ENCODE results near the gene HBZ. TPM values are rescaled to one million over a fixed set of nuclear protein-coding genes. Genes with fewer than 3 reads are reported as not detected.
A peak's percentile ranks its signal among the peaks of the same experiment; 100 is the strongest.

Gene HBZ
- total RNA-seq, 1 donor from 2014 or later = not detected

GRCh38 chr16:180101-180675 is 27.7 kb downstream of the HBZ start, which contains the start of gene HBQ1:
Gene HBQ1 (plus strand): TSS chr16:180459. CDS start chr16:180487, 28 bp downstream.
- H3K36me3 Mint-ChIP-seq (ENCODE audit: low read depth) = no peaks in the 10 kb centered on the region
- no peaks in the 10 kb centered on the region for H3K9me3 Mint-ChIP-seq
- intact Hi-C loops (cut with micrococcal nuclease) = no loop called here
- H3K4me1 Mint-ChIP-seq (ENCODE audit: low read depth) = no peaks in the 10 kb centered on the region
- peak within 1 kb of the TSS; percentile 33 for H3K4me3 Mint-ChIP-seq (ENCODE audit: low read depth)
- DNase-seq (ENCODE audit: low spot score) = no peak
- no peak within 1 kb of the TSS for H3K27ac Mint-ChIP-seq
- H3K27me3 Mint-ChIP-seq (ENCODE audit: low read depth) = peaks cover 32% of the 10 kb centered on the region

GRCh38 chr16:180681-181564 is 28.5 kb downstream of the HBZ start:
- Mint-ChIP-seq H3K4me1 (ENCODE audit: low read depth) (no peaks in the 10 kb centered on the region), H3K9me3 (no peaks in the 10 kb centered on the region), H3K4me3 (ENCODE audit: low read depth) (peak overlapping the region; percentile 33), H3K36me3 (ENCODE audit: low read depth) (peaks cover 5% of the 10 kb centered on the region), H3K27me3 (ENCODE audit: low read depth) (peaks cover 27% of the 10 kb centered on the region), H3K27ac (no peak overlapping the region)
- DNase-seq (ENCODE audit: low spot score) = peak; percentile 13
- intact Hi-C loops (cut with micrococcal nuclease) = loop anchor here (1.0 kb wide), 1 partner anchor 63 kb away; no protein-coding TSS in a partner anchor

- peak; percentile 81 for DNase-seq (ENCODE audit: low spot score)
- no peaks in the 10 kb centered on the region for H3K4me1 Mint-ChIP-seq (ENCODE audit: low read depth)
- no peak overlapping the region for H3K27ac Mint-ChIP-seq
- H3K27me3 Mint-ChIP-seq (ENCODE audit: low read depth) = peaks cover 27% of the 10 kb centered on the region
- peaks cover 5% of the 10 kb centered on the region for H3K36me3 Mint-ChIP-seq (ENCODE audit: low read depth)
- no peaks in the 10 kb centered on the region for H3K9me3 Mint-ChIP-seq
- H3K4me3 Mint-ChIP-seq (ENCODE audit: low read depth) = no peak overlapping the region
- intact Hi-C loops (cut with micrococcal nuclease) = loop anchor here (1.0 kb wide), 1 partner anchor 63 kb away; no protein-coding TSS in a partner anchor
Measured at GRCh38 chr16:181565-182021, 29.1 kb downstream of the HBZ start.

- H3K9me3 Mint-ChIP-seq = no peaks in the 10 kb centered on the region
- no peaks in the 10 kb centered on the region for H3K4me1 Mint-ChIP-seq (ENCODE audit: low read depth)
- intact Hi-C loops (cut with micrococcal nuclease) = no loop called here
- peaks cover 8% of the 10 kb centered on the region for H3K36me3 Mint-ChIP-seq (ENCODE audit: low read depth)
- no peak for DNase-seq (ENCODE audit: low spot score)
- peaks cover 18% of the 10 kb centered on the region for H3K27me3 Mint-ChIP-seq (ENCODE audit: low read depth)
- no peak overlapping the region for H3K4me3 Mint-ChIP-seq (ENCODE audit: low read depth)
- no peak overlapping the region for H3K27ac Mint-ChIP-seq
Measured at GRCh38 chr16:183005-183404, 30.6 kb downstream of the HBZ start.

GRCh38 chr16:185213-185612 is 32.8 kb downstream of the HBZ start:
- no peak overlapping the region for H3K4me3 Mint-ChIP-seq (ENCODE audit: low read depth)
- no peaks in the 10 kb centered on the region for H3K9me3 Mint-ChIP-seq
- H3K27ac Mint-ChIP-seq = no peak overlapping the region
- peaks cover 27% of the 10 kb centered on the region for H3K36me3 Mint-ChIP-seq (ENCODE audit: low read depth)
- H3K27me3 Mint-ChIP-seq (ENCODE audit: low read depth) = no peaks in the 10 kb centered on the region
- intact Hi-C loops (cut with micrococcal nuclease) = no loop called here
- peaks cover 1% of the 10 kb centered on the region for H3K4me1 Mint-ChIP-seq (ENCODE audit: low read depth)
- no peak for DNase-seq (ENCODE audit: low spot score)

- DNase-seq (ENCODE audit: low spot score) = no peak
- no peaks in the 10 kb centered on the region for H3K9me3 Mint-ChIP-seq
- peaks cover 1% of the 10 kb centered on the region for H3K4me1 Mint-ChIP-seq (ENCODE audit: low read depth)
- no peaks in the 10 kb centered on the region for H3K27me3 Mint-ChIP-seq (ENCODE audit: low read depth)
- intact Hi-C loops (cut with micrococcal nuclease) = no loop called here
- peaks cover 31% of the 10 kb centered on the region for H3K36me3 Mint-ChIP-seq (ENCODE audit: low read depth)
- H3K4me3 Mint-ChIP-seq (ENCODE audit: low read depth) = no peak overlapping the region
- H3K27ac Mint-ChIP-seq = no peak overlapping the region
Measured at GRCh38 chr16:185691-186090, 33.2 kb downstream of the HBZ start.

GRCh38 chr16:187330-187729 is 34.9 kb downstream of the HBZ start:
- Mint-ChIP-seq H3K4me3 (ENCODE audit: low read depth) (no peak overlapping the region), H3K27me3 (ENCODE audit: low read depth) (no peaks in the 10 kb centered on the region), H3K27ac (no peak overlapping the region), H3K9me3 (no peaks in the 10 kb centered on the region), H3K36me3 (ENCODE audit: low read depth) (peaks cover 47% of the 10 kb centered on the region), H3K4me1 (ENCODE audit: low read depth) (peaks cover 1% of the 10 kb centered on the region)
- intact Hi-C loops (cut with micrococcal nuclease) = no loop called here
- no peak for DNase-seq (ENCODE audit: low spot score)

- DNase-seq (ENCODE audit: low spot score) = no peak
- H3K4me3 Mint-ChIP-seq (ENCODE audit: low read depth) = no peak overlapping the region
- H3K27ac Mint-ChIP-seq = no peak overlapping the region
- no peaks in the 10 kb centered on the region for H3K27me3 Mint-ChIP-seq (ENCODE audit: low read depth)
- no peaks in the 10 kb centered on the region for H3K9me3 Mint-ChIP-seq
- H3K4me1 Mint-ChIP-seq (ENCODE audit: low read depth) = peaks cover 1% of the 10 kb centered on the region
- intact Hi-C loops (cut with micrococcal nuclease) = no loop called here
- H3K36me3 Mint-ChIP-seq (ENCODE audit: low read depth) = peaks cover 53% of the 10 kb centered on the region
Measured at GRCh38 chr16:188674-189073, 36.2 kb downstream of the HBZ start.

- H3K9me3 Mint-ChIP-seq = no peaks in the 10 kb centered on the region
- no peak for DNase-seq (ENCODE audit: low spot score)
- H3K27me3 Mint-ChIP-seq (ENCODE audit: low read depth) = no peaks in the 10 kb centered on the region
- H3K4me3 Mint-ChIP-seq (ENCODE audit: low read depth) = no peak overlapping the region
- H3K36me3 Mint-ChIP-seq (ENCODE audit: low read depth) = peaks cover 61% of the 10 kb centered on the region
- no peak overlapping the region for H3K27ac Mint-ChIP-seq
- intact Hi-C loops (cut with micrococcal nuclease) = no loop called here
- H3K4me1 Mint-ChIP-seq (ENCODE audit: low read depth) = peaks cover 1% of the 10 kb centered on the region
Measured at GRCh38 chr16:189604-190186, 37.3 kb downstream of the HBZ start.

GRCh38 chr16:191831-192230 is 39.4 kb downstream of the HBZ start:
- DNase-seq (ENCODE audit: low spot score) = no peak
- H3K4me3 Mint-ChIP-seq (ENCODE audit: low read depth) = no peak overlapping the region
- no peak overlapping the region for H3K27ac Mint-ChIP-seq
- peaks cover 64% of the 10 kb centered on the region for H3K36me3 Mint-ChIP-seq (ENCODE audit: low read depth)
- H3K9me3 Mint-ChIP-seq = no peaks in the 10 kb centered on the region
- intact Hi-C loops (cut with micrococcal nuclease) = no loop called here
- H3K27me3 Mint-ChIP-seq (ENCODE audit: low read depth) = no peaks in the 10 kb centered on the region
- H3K4me1 Mint-ChIP-seq (ENCODE audit: low read depth) = peaks cover 1% of the 10 kb centered on the region

GRCh38 chr16:192686-193085 is 40.2 kb downstream of the HBZ start:
- peaks cover 65% of the 10 kb centered on the region for H3K36me3 Mint-ChIP-seq (ENCODE audit: low read depth)
- no peak overlapping the region for H3K4me3 Mint-ChIP-seq (ENCODE audit: low read depth)
- intact Hi-C loops (cut with micrococcal nuclease) = no loop called here
- no peaks in the 10 kb centered on the region for H3K9me3 Mint-ChIP-seq
- no peak overlapping the region for H3K27ac Mint-ChIP-seq
- no peak for DNase-seq (ENCODE audit: low spot score)
- H3K4me1 Mint-ChIP-seq (ENCODE audit: low read depth) = peaks cover 1% of the 10 kb centered on the region
- H3K27me3 Mint-ChIP-seq (ENCODE audit: low read depth) = no peaks in the 10 kb centered on the region

GRCh38 chr16:193441-193840 is 41.0 kb downstream of the HBZ start:
- intact Hi-C loops (cut with micrococcal nuclease) = no loop called here
- H3K27ac Mint-ChIP-seq = no peak overlapping the region
- no peak overlapping the region for H3K4me3 Mint-ChIP-seq (ENCODE audit: low read depth)
- no peak for DNase-seq (ENCODE audit: low spot score)
- peaks cover 69% of the 10 kb centered on the region for H3K36me3 Mint-ChIP-seq (ENCODE audit: low read depth)
- no peaks in the 10 kb centered on the region for H3K9me3 Mint-ChIP-seq
- peaks cover 1% of the 10 kb centered on the region for H3K4me1 Mint-ChIP-seq (ENCODE audit: low read depth)
- H3K27me3 Mint-ChIP-seq (ENCODE audit: low read depth) = no peaks in the 10 kb centered on the region

- Mint-ChIP-seq H3K4me1 (ENCODE audit: low read depth) (no peaks in the 10 kb centered on the region), H3K27me3 (ENCODE audit: low read depth) (no peaks in the 10 kb centered on the region), H3K27ac (no peak overlapping the region), H3K36me3 (ENCODE audit: low read depth) (peaks cover 66% of the 10 kb centered on the region), H3K4me3 (ENCODE audit: low read depth) (no peak overlapping the region), H3K9me3 (no peaks in the 10 kb centered on the region)
- intact Hi-C loops (cut with micrococcal nuclease) = no loop called here
- DNase-seq (ENCODE audit: low spot score) = no peak
Measured at GRCh38 chr16:194516-194915, 42.1 kb downstream of the HBZ start.
